Ovary (tissue), 3 donors: ENCODE results near the gene TPST2.

Source experiments
- CTCF ChIP-seq, 3 donors: fragments of 450-650 bp in 2 of 3; fragments of 200-600 bp in 1 of 3; IDR thresholded peaks; one replicate each; pipeline versions ENCODE4 v1.5.1 to v1.8.0; 2016 to 2022; ENCODE audit warnings: antibody characterized with exemption in 3 of 3, mild to moderate bottlenecking in 1 of 3
- POLR2A ChIP-seq: fragments of 450-650 bp; IDR thresholded peaks from one replicate; pipeline ENCODE4 v1.6.1; 2017; ENCODE audit warnings: antibody characterized with exemption, mild to moderate bottlenecking, moderate library complexity
- donor health status: DM: no; HTN: no; CAD: no.

- TF ChIP-seq CTCF (IDR thresholded peaks at IDR 0.05) = no peak
- no peak for TF ChIP-seq POLR2A
These were observed 43.6 kb downstream of the TPST2 start for GRCh38 chr22:26546282-26546681.
